K562 (cell line): Measurements from ENCODE around the gene PDF. TPM values are rescaled to one million over a fixed set of nuclear protein-coding genes. Genes with fewer than 3 reads are reported as not detected.

ENCODE experiments used
- ATAC-seq: fragments of 200-7000 bp; cut with Tn5 transposase; 3 replicates; pipeline ENCODE4 v1.9.1; 2020; ENCODE audit warnings: moderate library complexity
- BruUV-seq: library from RNA; stranded (reverse); fragments of 400-500 nt; replicated peaks from 2 replicates; lab custom pipeline; 2021; lab: Mats Ljungman, UMichigan
- CTCF ChIA-PET: fragments of 300-600 bp; formaldehyde crosslinking; extraction: SDS; loops from one replicate; lab custom pipeline; 2021; ENCODE audit warnings: low intra/inter-chr PET ratio; lab: Yijun Ruan, JAX
- POLR2A ChIA-PET: fragments of 300-600, 350-650 bp; sonication (Branson Sonifier 250); formaldehyde crosslinking; extraction: SDS; loops from one replicate; lab custom pipeline; 2021; ENCODE audit warnings: antibody characterized with exemption, inconsistent platforms; lab: Yijun Ruan, JAX
- DNase-seq, 4 experiments: peaks; one replicate each; pipeline versions ENCODE4 v3.0.0 to v3.0.0-alpha.2; 2011 to 2018; ENCODE audit warnings: low spot score in 3 of 4, mixed read lengths in 3 of 4; ENCODE audit errors: extremely low read depth in 1 of 4
- FAIRE-seq: peaks from 2 replicates; lab custom pipeline; 2011; peaks lifted over from hg19 to GRCh38; lab: Jason Lieb, UNC
- H2AFZ ChIP-seq: 2 replicates; pipeline ENCODE4 v1.6.0; 2011; ENCODE audit warnings: low read depth, low read length, control low read depth, inconsistent platforms
- H3K27ac ChIP-seq: fragments of 200-600 bp; 3 replicates; pipeline ENCODE4 v1.8.0; 2011; ENCODE audit warnings: low read depth, mild to moderate bottlenecking, control low read depth, inconsistent platforms, low read length, moderate library complexity, mixed read lengths; ENCODE audit errors: extremely low read depth
- H3K27me3 ChIP-seq, 2 experiments: fragments of 300-600 bp in 1 of 2; 2 replicates in 1 of 2; 3 replicates in 1 of 2; pipeline versions ENCODE4 v1.6.0 to v1.8.0; 2011; ENCODE audit warnings: inconsistent platforms in 2 of 2, low read length in 2 of 2, mild to moderate bottlenecking in 1 of 2, mixed read lengths in 1 of 2, moderate library complexity in 1 of 2; ENCODE audit not compliant: control insufficient read depth in 2 of 2, insufficient read depth in 2 of 2
- H3K36me3 ChIP-seq: fragments of 300-600 bp; 3 replicates; pipeline ENCODE4 v1.8.0; 2011; ENCODE audit warnings: mild to moderate bottlenecking, low read length, inconsistent platforms; ENCODE audit not compliant: control insufficient read depth, insufficient read depth
- H3K4me1 ChIP-seq, 2 experiments: fragments of 200-600 bp in 1 of 2; replicated peaks in 1 of 2; 2 replicates in 1 of 2; 3 replicates in 1 of 2; pipeline versions ENCODE4 v1.5.1 to v1.8.0; 2011; ENCODE audit warnings: inconsistent platforms in 2 of 2, low read length in 2 of 2, mild to moderate bottlenecking in 1 of 2, mixed read lengths in 1 of 2, moderate library complexity in 1 of 2; ENCODE audit not compliant: control insufficient read depth in 2 of 2, insufficient read depth in 2 of 2
- H3K4me2 ChIP-seq: 2 replicates; pipeline ENCODE4 v1.6.1; 2011; ENCODE audit warnings: low read length, control low read depth, inconsistent platforms, mixed read lengths; ENCODE audit not compliant: insufficient read depth
- H3K4me3 ChIP-seq: fragments of 200-600 bp; sonication (generic), shearing (Covaris generic); 2 replicates; pipeline ENCODE4 v1.5.1; 2016; ENCODE audit warnings: control low read depth, inconsistent platforms
- H3K79me2 ChIP-seq: fragments of 200-600 bp; 3 replicates; pipeline ENCODE4 v1.8.0; 2011; ENCODE audit warnings: low read length, inconsistent platforms; ENCODE audit not compliant: control insufficient read depth, insufficient read depth
- H3K9ac ChIP-seq, 2 experiments: 2 replicates each; pipeline versions ENCODE4 v1.6.0 to v1.6.1; 2011; ENCODE audit warnings: low read depth in 2 of 2, low read length in 2 of 2, control low read depth in 1 of 2, inconsistent platforms in 1 of 2, mild to moderate bottlenecking in 1 of 2, mixed read lengths in 1 of 2; ENCODE audit not compliant: insufficient read depth in 1 of 2
- H3K9me1 ChIP-seq: one replicate; pipeline ENCODE4 v1.6.0; 2011; ENCODE audit warnings: inconsistent platforms, mild to moderate bottlenecking, low read length, moderate library complexity; ENCODE audit not compliant: control insufficient read depth, insufficient read depth
- H3K9me3 ChIP-seq: replicated peaks from 2 replicates; pipeline ENCODE4 v1.5.1; 2011; ENCODE audit warnings: low read depth, low read length, inconsistent platforms; ENCODE audit not compliant: control insufficient read depth, insufficient read depth
- H4K20me1 ChIP-seq: replicated peaks from 2 replicates; pipeline ENCODE4 v1.6.1; 2011; ENCODE audit warnings: low read length, inconsistent platforms, mixed read lengths; ENCODE audit not compliant: control insufficient read depth, insufficient read depth
- GABPB1 ChIP-seq: sonication (generic); formaldehyde crosslinking; IDR thresholded peaks from 2 replicates; pipeline ENCODE4 v1.8.0; 2022; ENCODE audit warnings: mild to moderate bottlenecking, missing genetic modification reagents
- RBM39 ChIP-seq: fragments of 200-400 bp; formaldehyde crosslinking; optimal IDR thresholded peaks from 2 replicates; pipeline ENCODE3; 2018; ENCODE audit warnings: low read depth, low read length
- SP1 ChIP-seq: sonication (generic); formaldehyde crosslinking; IDR thresholded peaks from 2 replicates; pipeline ENCODE4 v1.8.1; 2022; ENCODE audit warnings: mild to moderate bottlenecking, missing genetic modification reagents
- TAF15 ChIP-seq: fragments of 200-400 bp; formaldehyde crosslinking; IDR thresholded peaks from 2 replicates; pipeline ENCODE4 v1.6.1; 2017; ENCODE audit warnings: mild to moderate bottlenecking, low read depth, low read length, moderate library complexity
- ZNF3 ChIP-seq: fragments of 250-450 bp; sonication (Bioruptor Pico); IDR thresholded peaks from 2 replicates; pipeline ENCODE4 v1.5.0; 2021; ENCODE audit warnings: mild to moderate bottlenecking, moderate library complexity
- WGBS: fragments of 100-300 bp; shearing (Covaris generic); methylation state at CpG from one replicate; pipeline ENCODE4 v1.1.6; 2016; ENCODE audit warnings: low coverage, mixed read lengths; ENCODE audit not compliant: insufficient coverage; ENCODE audit errors: missing lambda C conversion rate; 5-methylcytosine and 5-hydroxymethylcytosine counted together
- in situ Hi-C: fragments of 300-500 bp; cut with MboI; formaldehyde crosslinking; loops from 4 replicates; pipeline ENCODE4 v1.15.0; 2018; ENCODE audit warnings: inconsistent platforms, mixed read lengths
- intact Hi-C: fragments of 100-400 bp; cut with micrococcal nuclease; formaldehyde crosslinking; loops from 2 replicates; pipeline ENCODE4 v1.14.2; 2022
- polyA plus RNA-seq, 8 experiments: library from polyadenylated mRNA; depleted of rRNA in 4 of 8; stranded (reverse) in 5 of 8; unstranded in 3 of 8; fragments of >200 nt; fragmentation: Nextera tagmentation in 2 of 8; fragmentation: Illumina TruSeq in 1 of 8; extraction: Ambion mirVana in 2 of 8; extraction: Trizol in 1 of 8; gene quantifications; 2 replicates each; pipeline versions ENCODE4 v1.2.1 to v1.2.3, GENCODE V29; 2011 to 2014; ENCODE audit warnings: inconsistent platforms in 1 of 8, missing spikeins in 1 of 8
- total RNA-seq, 7 experiments: library from RNA; depleted of rRNA in 6 of 7; stranded (reverse); fragments of >200 nt in 6 of 7; fragmentation: Illumina TruSeq in 2 of 7; extraction: Trizol in 2 of 7; gene quantifications; 2 replicates each; pipeline versions ENCODE4 v1.2.1 to v1.2.3, GENCODE V29; 2011 to 2021; ENCODE audit warnings: low replicate concordance in 1 of 7
- TF ChIP-seq, protein P1 (sequence below): sonication (generic); formaldehyde crosslinking; IDR thresholded peaks from 2 replicates; pipeline ENCODE4 v1.8.0; 2022; ENCODE audit warnings: mild to moderate bottlenecking, missing genetic modification reagents
- TF ChIP-seq, protein P2 (sequence below), 2 experiments: fragments of 200-800 bp in 1 of 2; sonication (Bioruptor generic) in 1 of 2; sonication (generic) in 1 of 2; formaldehyde crosslinking in 1 of 2; IDR thresholded peaks in 1 of 2; conservative IDR thresholded peaks in 1 of 2; 2 replicates each; pipeline versions ENCODE4 v1.5.0 to v1.6.1; 2016 to 2020; ENCODE audit warnings: missing compliant biosample characterization in 1 of 2, missing genetic modification characterization in 1 of 2, missing genetic modification reagents in 1 of 2
- TF ChIP-seq, protein P3 (sequence below), 2 experiments: IDR thresholded peaks; 2 replicates each; pipeline ENCODE4 v1.6.1; 2011; ENCODE audit warnings: borderline replicate concordance in 1 of 2, control low read depth in 1 of 2, low read depth in 1 of 2, low read length in 1 of 2, mild to moderate bottlenecking in 1 of 2, mixed read lengths in 1 of 2, moderate library complexity in 1 of 2; ENCODE audit not compliant: insufficient read depth in 1 of 2, insufficient read length in 1 of 2, poor library complexity in 1 of 2, severe bottlenecking in 1 of 2; ENCODE audit errors: extremely low read depth in 1 of 2
- TF ChIP-seq, protein P4 (sequence below): fragments of 450-650 bp; formaldehyde crosslinking; IDR thresholded peaks from 2 replicates; pipeline ENCODE4 v1.4.0; 2020; ENCODE audit warnings: mild to moderate bottlenecking
- TF ChIP-seq, protein P5 (sequence below): sonication (generic); formaldehyde crosslinking; IDR thresholded peaks from 2 replicates; pipeline ENCODE4 v1.8.1; 2023; ENCODE audit warnings: mild to moderate bottlenecking, missing genetic modification reagents, moderate library complexity

Gene PDF
- total and polyA plus RNA-seq, 9 of the 15 experiments (the other 6 are each of a cell fraction or from before 2014, with no cell fraction given) = 0.15 to 72.4 (median 5.6) TPM

DNA sequence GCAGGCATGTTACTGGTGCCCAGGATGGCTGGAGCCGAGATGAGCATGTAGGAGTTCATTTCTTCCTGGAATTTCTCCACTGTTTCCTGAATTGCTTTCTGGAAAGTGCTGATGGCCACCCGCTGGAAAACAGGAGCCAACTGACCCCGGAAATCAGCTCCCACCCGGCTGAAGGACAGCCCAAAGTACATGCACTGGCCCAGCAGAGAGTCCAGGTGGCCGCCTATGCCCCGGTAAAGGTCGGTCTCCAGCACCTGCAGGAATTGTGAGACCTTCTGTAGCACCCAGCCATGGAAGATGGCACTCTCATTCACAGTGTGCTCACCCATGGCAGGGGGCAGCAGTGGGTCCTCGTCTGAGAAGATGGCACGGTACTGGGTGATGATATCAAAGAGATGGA lies 4.3 kb upstream of the PDF start:
- no peaks in the 10 kb centered on the region for H3K27me3 ChIP-seq
- no peak overlapping the region for H3K4me3 ChIP-seq
- H3K36me3 ChIP-seq = peaks cover 61% of the 10 kb centered on the region; the same call in 2 of the 3 replicates
- H3K4me1 ChIP-seq = peaks cover 5 to 36% of the 10 kb centered on the region in 2 experiments; a peak in 4 of 5 replicates
- intact Hi-C loops (loop anchor here (5.0 kb wide), 1 partner anchor 48 kb away; no protein-coding TSS in a partner anchor), in situ Hi-C loops (no loop called here)
- H2AFZ ChIP-seq = no peak overlapping the region
- peaks cover 48% of the 10 kb centered on the region for H3K79me2 ChIP-seq
- POLR2A ChIA-PET = interaction anchor here (2.2 kb wide), 1 partner anchor 11 kb away, joined by 7 read pairs; no protein-coding TSS in a partner anchor
- no peaks in the 10 kb centered on the region for H4K20me1 ChIP-seq
- no peak overlapping the region for H3K4me2 ChIP-seq
- DNase-seq (no peak), FAIRE-seq (no peak), ATAC-seq (no peak)
- no peaks in the 10 kb centered on the region for H3K9me3 ChIP-seq
- no TSS peak for BruUV-seq
- H3K9ac ChIP-seq = no peak overlapping the region
- H3K27ac ChIP-seq = no peak overlapping the region
- CTCF ChIA-PET = no interaction called here
- 89% methylated on average over 8 of the region's 9 CpGs for WGBS
- no peaks in the 10 kb centered on the region for H3K9me1 ChIP-seq
- TF ChIP-seq, protein P1, sequence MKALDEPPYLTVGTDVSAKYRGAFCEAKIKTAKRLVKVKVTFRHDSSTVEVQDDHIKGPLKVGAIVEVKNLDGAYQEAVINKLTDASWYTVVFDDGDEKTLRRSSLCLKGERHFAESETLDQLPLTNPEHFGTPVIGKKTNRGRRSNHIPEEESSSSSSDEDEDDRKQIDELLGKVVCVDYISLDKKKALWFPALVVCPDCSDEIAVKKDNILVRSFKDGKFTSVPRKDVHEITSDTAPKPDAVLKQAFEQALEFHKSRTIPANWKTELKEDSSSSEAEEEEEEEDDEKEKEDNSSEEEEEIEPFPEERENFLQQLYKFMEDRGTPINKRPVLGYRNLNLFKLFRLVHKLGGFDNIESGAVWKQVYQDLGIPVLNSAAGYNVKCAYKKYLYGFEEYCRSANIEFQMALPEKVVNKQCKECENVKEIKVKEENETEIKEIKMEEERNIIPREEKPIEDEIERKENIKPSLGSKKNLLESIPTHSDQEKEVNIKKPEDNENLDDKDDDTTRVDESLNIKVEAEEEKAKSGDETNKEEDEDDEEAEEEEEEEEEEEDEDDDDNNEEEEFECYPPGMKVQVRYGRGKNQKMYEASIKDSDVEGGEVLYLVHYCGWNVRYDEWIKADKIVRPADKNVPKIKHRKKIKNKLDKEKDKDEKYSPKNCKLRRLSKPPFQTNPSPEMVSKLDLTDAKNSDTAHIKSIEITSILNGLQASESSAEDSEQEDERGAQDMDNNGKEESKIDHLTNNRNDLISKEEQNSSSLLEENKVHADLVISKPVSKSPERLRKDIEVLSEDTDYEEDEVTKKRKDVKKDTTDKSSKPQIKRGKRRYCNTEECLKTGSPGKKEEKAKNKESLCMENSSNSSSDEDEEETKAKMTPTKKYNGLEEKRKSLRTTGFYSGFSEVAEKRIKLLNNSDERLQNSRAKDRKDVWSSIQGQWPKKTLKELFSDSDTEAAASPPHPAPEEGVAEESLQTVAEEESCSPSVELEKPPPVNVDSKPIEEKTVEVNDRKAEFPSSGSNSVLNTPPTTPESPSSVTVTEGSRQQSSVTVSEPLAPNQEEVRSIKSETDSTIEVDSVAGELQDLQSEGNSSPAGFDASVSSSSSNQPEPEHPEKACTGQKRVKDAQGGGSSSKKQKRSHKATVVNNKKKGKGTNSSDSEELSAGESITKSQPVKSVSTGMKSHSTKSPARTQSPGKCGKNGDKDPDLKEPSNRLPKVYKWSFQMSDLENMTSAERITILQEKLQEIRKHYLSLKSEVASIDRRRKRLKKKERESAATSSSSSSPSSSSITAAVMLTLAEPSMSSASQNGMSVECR (CRISPR knock-in tag) = no peak
- TF ChIP-seq, protein P2, sequence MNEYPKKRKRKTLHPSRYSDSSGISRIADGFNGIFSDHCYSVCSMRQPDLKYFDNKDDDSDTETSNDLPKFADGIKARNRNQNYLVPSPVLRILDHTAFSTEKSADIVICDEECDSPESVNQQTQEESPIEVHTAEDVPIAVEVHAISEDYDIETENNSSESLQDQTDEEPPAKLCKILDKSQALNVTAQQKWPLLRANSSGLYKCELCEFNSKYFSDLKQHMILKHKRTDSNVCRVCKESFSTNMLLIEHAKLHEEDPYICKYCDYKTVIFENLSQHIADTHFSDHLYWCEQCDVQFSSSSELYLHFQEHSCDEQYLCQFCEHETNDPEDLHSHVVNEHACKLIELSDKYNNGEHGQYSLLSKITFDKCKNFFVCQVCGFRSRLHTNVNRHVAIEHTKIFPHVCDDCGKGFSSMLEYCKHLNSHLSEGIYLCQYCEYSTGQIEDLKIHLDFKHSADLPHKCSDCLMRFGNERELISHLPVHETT (CRISPR knock-in tag; conservative IDR thresholded peaks at IDR 0.05 in 1 of 2, IDR thresholded peaks at IDR 0.05 in 1 of 2) = no peak
- TF ChIP-seq, protein P3, sequence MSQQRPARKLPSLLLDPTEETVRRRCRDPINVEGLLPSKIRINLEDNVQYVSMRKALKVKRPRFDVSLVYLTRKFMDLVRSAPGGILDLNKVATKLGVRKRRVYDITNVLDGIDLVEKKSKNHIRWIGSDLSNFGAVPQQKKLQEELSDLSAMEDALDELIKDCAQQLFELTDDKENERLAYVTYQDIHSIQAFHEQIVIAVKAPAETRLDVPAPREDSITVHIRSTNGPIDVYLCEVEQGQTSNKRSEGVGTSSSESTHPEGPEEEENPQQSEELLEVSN (IDR thresholded peaks at IDR 0.05; ENCODE audit: borderline replicate concordance in 1 of 2, extremely low read depth in 1 of 2, insufficient read depth in 1 of 2, insufficient read length in 1 of 2, low read depth in 1 of 2, low read length in 1 of 2, poor library complexity in 1 of 2, severe bottlenecking in 1 of 2) = no peak
- TF ChIP-seq SP1 (CRISPR knock-in tag) (no peak), ZNF3 (CRISPR knock-in tag) (no peak), RBM39 (no peak), TAF15 (no peak), GABPB1 (no peak)
- TF ChIP-seq, protein P4, sequence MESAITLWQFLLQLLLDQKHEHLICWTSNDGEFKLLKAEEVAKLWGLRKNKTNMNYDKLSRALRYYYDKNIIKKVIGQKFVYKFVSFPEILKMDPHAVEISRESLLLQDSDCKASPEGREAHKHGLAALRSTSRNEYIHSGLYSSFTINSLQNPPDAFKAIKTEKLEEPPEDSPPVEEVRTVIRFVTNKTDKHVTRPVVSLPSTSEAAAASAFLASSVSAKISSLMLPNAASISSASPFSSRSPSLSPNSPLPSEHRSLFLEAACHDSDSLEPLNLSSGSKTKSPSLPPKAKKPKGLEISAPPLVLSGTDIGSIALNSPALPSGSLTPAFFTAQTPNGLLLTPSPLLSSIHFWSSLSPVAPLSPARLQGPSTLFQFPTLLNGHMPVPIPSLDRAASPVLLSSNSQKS (CRISPR knock-in tag) = no peak
- TF ChIP-seq, protein P5, sequence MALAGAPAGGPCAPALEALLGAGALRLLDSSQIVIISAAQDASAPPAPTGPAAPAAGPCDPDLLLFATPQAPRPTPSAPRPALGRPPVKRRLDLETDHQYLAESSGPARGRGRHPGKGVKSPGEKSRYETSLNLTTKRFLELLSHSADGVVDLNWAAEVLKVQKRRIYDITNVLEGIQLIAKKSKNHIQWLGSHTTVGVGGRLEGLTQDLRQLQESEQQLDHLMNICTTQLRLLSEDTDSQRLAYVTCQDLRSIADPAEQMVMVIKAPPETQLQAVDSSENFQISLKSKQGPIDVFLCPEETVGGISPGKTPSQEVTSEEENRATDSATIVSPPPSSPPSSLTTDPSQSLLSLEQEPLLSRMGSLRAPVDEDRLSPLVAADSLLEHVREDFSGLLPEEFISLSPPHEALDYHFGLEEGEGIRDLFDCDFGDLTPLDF (CRISPR knock-in tag) = no peak
